H9 (cell line): ENCODE measurements around the gene DCXR. TPM values are rescaled to one million over a fixed set of nuclear protein-coding genes. Genes with fewer than 3 reads are reported as not detected.

Source experiments
- DNase-seq: peaks from one replicate; pipeline ENCODE4 v3.0.0-alpha.2; 2017
- H2AFZ ChIP-seq: one replicate; pipeline ENCODE4 v1.6.1; 2013; ENCODE audit warnings: mild to moderate bottlenecking, low read length, control low read depth, moderate library complexity
- H2AK5ac ChIP-seq: 2 replicates; pipeline ENCODE4 v1.6.1; 2013; ENCODE audit warnings: low read length, control low read depth, mixed read lengths; ENCODE audit not compliant: insufficient read length
- H2BK120ac ChIP-seq: one replicate; pipeline ENCODE4 v1.6.1; 2013; ENCODE audit warnings: low read depth, mild to moderate bottlenecking, low read length, control low read depth, inconsistent platforms; ENCODE audit not compliant: poor library complexity, severe bottlenecking
- H2BK12ac ChIP-seq: 2 replicates; pipeline ENCODE4 v1.6.1; 2013; ENCODE audit warnings: low read length, control low read depth, mixed read lengths, low read depth; ENCODE audit not compliant: insufficient read length
- H2BK15ac ChIP-seq: 2 replicates; pipeline ENCODE4 v1.6.1; 2013; ENCODE audit warnings: low read depth, low read length, control low read depth
- H2BK20ac ChIP-seq: one replicate; pipeline ENCODE4 v1.6.1; 2013; ENCODE audit warnings: low read depth, mild to moderate bottlenecking, low read length, control low read depth, inconsistent platforms; ENCODE audit not compliant: poor library complexity, severe bottlenecking
- H2BK5ac ChIP-seq: 2 replicates; pipeline ENCODE4 v1.6.1; 2013; ENCODE audit warnings: low read length, control low read depth, mixed read lengths; ENCODE audit not compliant: insufficient read length
- H3K14ac ChIP-seq: 2 replicates; pipeline ENCODE4 v1.6.1; 2013; ENCODE audit warnings: low read length, control low read depth; ENCODE audit not compliant: insufficient read depth
- H3K18ac ChIP-seq: 2 replicates; pipeline ENCODE4 v1.6.1; 2013; ENCODE audit warnings: low read depth, mild to moderate bottlenecking, mixed read lengths, low read length, control low read depth; ENCODE audit not compliant: insufficient read length
- H3K23ac ChIP-seq: 2 replicates; pipeline ENCODE4 v1.6.1; 2013; ENCODE audit warnings: low read length, control low read depth, mixed read lengths, low read depth; ENCODE audit not compliant: insufficient read length
- H3K23me2 ChIP-seq: 2 replicates; pipeline ENCODE4 v1.6.1; 2013; ENCODE audit warnings: low read depth, mild to moderate bottlenecking, mixed read lengths, low read length, control low read depth; ENCODE audit not compliant: insufficient read length, poor library complexity, severe bottlenecking
- H3K27ac ChIP-seq: 2 replicates; pipeline ENCODE4 v1.5.1; 2013; ENCODE audit warnings: low read length, control low read depth, mixed read lengths, low read depth; ENCODE audit not compliant: insufficient read length
- H3K27me3 ChIP-seq: 2 replicates; pipeline ENCODE4 v1.6.1; 2013; ENCODE audit warnings: low read length, control low read depth, inconsistent platforms; ENCODE audit not compliant: insufficient read depth
- H3K4ac ChIP-seq: 2 replicates; pipeline ENCODE4 v1.6.1; 2013; ENCODE audit warnings: low read depth, mild to moderate bottlenecking, control low read depth, inconsistent platforms, low read length, moderate library complexity
- H3K4me1 ChIP-seq: 2 replicates; pipeline ENCODE4 v1.6.1; 2013; ENCODE audit warnings: low read length, control low read depth, inconsistent platforms; ENCODE audit not compliant: insufficient read depth
- H3K4me2 ChIP-seq: 2 replicates; pipeline ENCODE4 v1.6.1; 2013; ENCODE audit warnings: low read length, control low read depth, mixed read lengths; ENCODE audit not compliant: insufficient read length, insufficient read depth
- H3K56ac ChIP-seq: 2 replicates; pipeline ENCODE4 v1.6.1; 2013; ENCODE audit warnings: low read depth, mild to moderate bottlenecking, mixed read lengths, low read length, control low read depth; ENCODE audit not compliant: insufficient read length
- H3K79me1 ChIP-seq: 2 replicates; pipeline ENCODE4 v1.6.1; 2013; ENCODE audit warnings: low read depth, mild to moderate bottlenecking, moderate library complexity, low read length, control low read depth, inconsistent platforms; ENCODE audit not compliant: insufficient read depth, poor library complexity, severe bottlenecking
- H3K79me2 ChIP-seq: 2 replicates; pipeline ENCODE4 v1.6.1; 2013; ENCODE audit warnings: low read length, control low read depth, inconsistent platforms; ENCODE audit not compliant: insufficient read depth
- H3K9ac ChIP-seq: 2 replicates; pipeline ENCODE4 v1.6.1; 2013; ENCODE audit warnings: low read length, control low read depth, mixed read lengths; ENCODE audit not compliant: insufficient read length; ENCODE audit errors: extremely low read depth
- H3K9me3 ChIP-seq: one replicate; pipeline ENCODE4 v1.6.1; 2013; ENCODE audit warnings: low read depth, low read length, inconsistent platforms; ENCODE audit not compliant: control insufficient read depth
- H3T11ph ChIP-seq: one replicate; pipeline ENCODE4 v1.6.1; 2013; ENCODE audit warnings: mild to moderate bottlenecking, low read length, control low read depth, inconsistent platforms
- H4K20me1 ChIP-seq: one replicate; pipeline ENCODE4 v1.6.1; 2013; ENCODE audit not compliant: control insufficient read depth, insufficient read length, insufficient read depth
- H4K5ac ChIP-seq: 2 replicates; pipeline ENCODE4 v1.6.1; 2013; ENCODE audit warnings: low read depth, mild to moderate bottlenecking, mixed read lengths, low read length, control low read depth; ENCODE audit not compliant: insufficient read length
- H4K8ac ChIP-seq: replicated peaks from 2 replicates; pipeline ENCODE4 v1.6.1; 2013; ENCODE audit warnings: low read length, control low read depth, mixed read lengths, low read depth; ENCODE audit not compliant: insufficient read length
- H4K91ac ChIP-seq: 2 replicates; pipeline ENCODE4 v1.6.1; 2013; ENCODE audit warnings: low read depth, mild to moderate bottlenecking, moderate library complexity, mixed read lengths, low read length, control low read depth; ENCODE audit not compliant: insufficient read length
- H3K27ac Mint-ChIP-seq, 3 experiments: 2 replicates in 2 of 3; 3 replicates in 1 of 3; pipeline ENCODE4 v1.8.0; 2020 to 2021; ENCODE audit warnings: mixed read lengths in 3 of 3, mild to moderate bottlenecking in 1 of 3, moderate library complexity in 1 of 3
- H3K27me3 Mint-ChIP-seq: 2 replicates; pipeline ENCODE4 v1.8.0; 2021; ENCODE audit warnings: low read depth, mild to moderate bottlenecking, moderate library complexity, mixed read lengths
- H3K36me3 Mint-ChIP-seq, 3 experiments: 2 replicates in 2 of 3; 3 replicates in 1 of 3; pipeline ENCODE4 v1.8.0; 2020 to 2021; ENCODE audit warnings: low read depth in 3 of 3, mixed read lengths in 3 of 3; ENCODE audit not compliant: insufficient read depth in 1 of 3
- H3K4me1 Mint-ChIP-seq, 2 experiments: 2 replicates each; pipeline ENCODE4 v1.8.0; 2020; ENCODE audit warnings: mixed read lengths in 2 of 2
- H3K4me3 Mint-ChIP-seq, 2 experiments: 2 replicates in 1 of 2; 3 replicates in 1 of 2; pipeline ENCODE4 v1.8.0; 2020 to 2021; ENCODE audit warnings: mild to moderate bottlenecking in 2 of 2, mixed read lengths in 2 of 2, moderate library complexity in 1 of 2
- H3K9me3 Mint-ChIP-seq, 2 experiments: 2 replicates in 1 of 2; 3 replicates in 1 of 2; pipeline ENCODE4 v1.8.0; 2020; ENCODE audit warnings: mild to moderate bottlenecking in 2 of 2, mixed read lengths in 2 of 2, moderate library complexity in 1 of 2
- WGBS: extraction: QIAGEN DNeasy Blood & Tissue Kit; methylation state at CpG from one replicate; pipeline ENCODE4 v1.1.7; 2013; ENCODE audit warnings: missing lambda C conversion rate, low lambda C conversion rate, mixed read lengths; ENCODE audit not compliant: insufficient read length; ENCODE audit errors: extremely low coverage; 5-methylcytosine and 5-hydroxymethylcytosine counted together
- total RNA-seq: library from RNA; stranded (reverse); gene quantifications from 2 replicates; pipeline ENCODE4 v1.2.1, GENCODE V29; 2021
- TF ChIP-seq, protein P1 (sequence below): fragments of 200-600 bp; sonication (generic); conservative IDR thresholded peaks from 3 replicates; pipeline ENCODE4 v1.8.0; 2021; ENCODE audit warnings: antibody characterized with exemption, mild to moderate bottlenecking

The DCXR gene
- total RNA-seq, 1 experiment from 2014 or later: 93.6 TPM

DNA sequence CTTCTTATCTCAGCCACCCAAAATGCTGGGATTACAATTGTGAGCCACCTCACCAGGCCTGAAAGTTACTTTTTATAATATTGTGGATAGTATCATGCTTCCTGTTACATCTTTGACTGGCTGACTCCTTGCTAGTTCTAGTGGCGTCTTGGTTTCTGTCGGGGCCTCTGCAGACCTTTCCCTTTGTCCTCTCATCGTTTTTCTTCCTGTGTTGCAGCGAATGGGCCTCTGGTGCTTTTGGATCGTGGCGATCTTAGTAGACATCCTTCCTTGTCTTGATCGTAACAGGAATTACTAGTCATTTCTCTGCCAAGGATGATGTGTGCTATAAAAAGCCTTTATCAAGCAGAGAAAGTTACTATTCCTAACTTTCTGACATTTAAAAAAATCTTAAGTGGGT, 39.3 kb downstream of the DCXR start:
- Histone ChIP-seq H3K18ac (no peak overlapping the region), H3K23ac (no peak overlapping the region), H3K9ac (no peak overlapping the region)

More for the DNA sequence above, 39.3 kb downstream of the DCXR start:
- H3K4me1 ChIP-seq: no peaks in the 10 kb centered on the region
- H2AFZ ChIP-seq: no peak overlapping the region
- H3K4me2 ChIP-seq: no peak overlapping the region
- H2AK5ac ChIP-seq: no peak overlapping the region
- no peaks in the 10 kb centered on the region for H3K27me3 Mint-ChIP-seq
- H2BK120ac ChIP-seq: no peak overlapping the region
- H3K56ac ChIP-seq: no peak overlapping the region
- no peaks in the 10 kb centered on the region for H4K20me1 ChIP-seq
- no peak overlapping the region for H4K5ac ChIP-seq
- TF ChIP-seq, protein P1, sequence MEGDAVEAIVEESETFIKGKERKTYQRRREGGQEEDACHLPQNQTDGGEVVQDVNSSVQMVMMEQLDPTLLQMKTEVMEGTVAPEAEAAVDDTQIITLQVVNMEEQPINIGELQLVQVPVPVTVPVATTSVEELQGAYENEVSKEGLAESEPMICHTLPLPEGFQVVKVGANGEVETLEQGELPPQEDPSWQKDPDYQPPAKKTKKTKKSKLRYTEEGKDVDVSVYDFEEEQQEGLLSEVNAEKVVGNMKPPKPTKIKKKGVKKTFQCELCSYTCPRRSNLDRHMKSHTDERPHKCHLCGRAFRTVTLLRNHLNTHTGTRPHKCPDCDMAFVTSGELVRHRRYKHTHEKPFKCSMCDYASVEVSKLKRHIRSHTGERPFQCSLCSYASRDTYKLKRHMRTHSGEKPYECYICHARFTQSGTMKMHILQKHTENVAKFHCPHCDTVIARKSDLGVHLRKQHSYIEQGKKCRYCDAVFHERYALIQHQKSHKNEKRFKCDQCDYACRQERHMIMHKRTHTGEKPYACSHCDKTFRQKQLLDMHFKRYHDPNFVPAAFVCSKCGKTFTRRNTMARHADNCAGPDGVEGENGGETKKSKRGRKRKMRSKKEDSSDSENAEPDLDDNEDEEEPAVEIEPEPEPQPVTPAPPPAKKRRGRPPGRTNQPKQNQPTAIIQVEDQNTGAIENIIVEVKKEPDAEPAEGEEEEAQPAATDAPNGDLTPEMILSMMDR: no peak
- no peaks in the 10 kb centered on the region for H3K9me3 Mint-ChIP-seq
- no peaks in the 10 kb centered on the region for H3K27me3 ChIP-seq
- no peak overlapping the region for H2BK5ac ChIP-seq
- DNase-seq: no peak
- no peak overlapping the region for H3T11ph ChIP-seq
- H3K23me2 ChIP-seq: no peaks in the 10 kb centered on the region
- no peak overlapping the region for H3K27ac Mint-ChIP-seq
- no peak overlapping the region for H4K8ac ChIP-seq
- no peak overlapping the region for H4K91ac ChIP-seq
- no peaks in the 10 kb centered on the region for H3K9me3 ChIP-seq
- H3K4me1 Mint-ChIP-seq: peaks cover 7 to 11% of the 10 kb centered on the region in 2 experiments
- no peaks in the 10 kb centered on the region for H3K79me1 ChIP-seq
- no peak overlapping the region for H3K4me3 Mint-ChIP-seq
- no peak overlapping the region for H2BK15ac ChIP-seq
- H3K36me3 Mint-ChIP-seq: peaks cover 0 to 9% (median 9%) of the 10 kb centered on the region in 3 experiments; a peak in 6 of 7 replicates
- no peak overlapping the region for H3K14ac ChIP-seq
- H2BK12ac ChIP-seq: no peak overlapping the region
- no peak overlapping the region for H3K27ac ChIP-seq
- no peak overlapping the region for H3K4ac ChIP-seq
- no peaks in the 10 kb centered on the region for H3K79me2 ChIP-seq
- WGBS: no CpG with 5 or more reads among the region's 7 CpGs
- H2BK20ac ChIP-seq: no peak overlapping the region
